SHP77 treated with DMSO at 0.1 percent for 48 hours (cell line): ENCODE data around the gene MAGI1.
"Not testable (repeated sequence)": the region's sequence is repeated elsewhere in the genome, so short reads cannot be mapped to it uniquely, and the experiment has no call there.

Source experiments
- DNase-seq: peaks from one replicate; lab custom pipeline; 2025; lab: John Stamatoyannopoulos, UW

Gene MAGI1

DNA sequence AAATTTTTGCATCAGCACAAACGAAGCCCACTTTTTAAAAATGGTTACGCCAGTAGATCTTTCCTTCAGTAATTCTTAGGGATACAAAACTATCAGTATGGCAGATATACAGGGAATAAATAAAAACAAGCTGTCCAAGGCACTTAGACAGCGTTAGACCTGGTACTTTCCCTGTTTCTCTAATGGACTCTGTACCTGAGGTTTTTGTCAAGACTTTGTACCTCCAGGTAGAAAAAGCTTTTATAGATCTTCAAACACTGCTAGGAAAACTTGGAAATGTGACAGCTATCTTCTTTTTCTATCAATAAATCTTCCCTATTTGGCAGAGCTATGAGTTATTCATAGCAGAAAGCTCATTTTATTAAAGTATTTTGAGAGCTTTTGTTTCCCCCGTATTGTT, 477.8 kb downstream of the MAGI1 start:
- no peak for DNase-seq

DNA sequence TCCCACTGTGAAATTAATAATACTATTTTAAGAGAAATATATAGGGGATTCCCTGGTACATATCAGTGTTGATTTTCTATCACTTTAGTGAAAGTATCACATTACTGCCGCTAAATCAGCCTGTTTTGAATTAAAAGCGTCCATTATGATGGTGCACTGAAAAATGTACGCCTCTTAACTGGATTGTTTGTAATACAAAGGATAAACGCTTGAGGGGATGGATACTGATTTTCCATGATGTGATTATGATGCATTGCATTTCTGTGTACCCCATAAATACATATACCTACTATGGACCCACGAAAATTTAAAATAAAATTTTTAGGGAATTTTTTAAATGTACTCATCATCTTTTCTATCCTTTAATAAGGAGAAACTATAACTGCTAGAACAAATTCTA, 478.6 kb downstream of the MAGI1 start:
- no peak for DNase-seq

DNA sequence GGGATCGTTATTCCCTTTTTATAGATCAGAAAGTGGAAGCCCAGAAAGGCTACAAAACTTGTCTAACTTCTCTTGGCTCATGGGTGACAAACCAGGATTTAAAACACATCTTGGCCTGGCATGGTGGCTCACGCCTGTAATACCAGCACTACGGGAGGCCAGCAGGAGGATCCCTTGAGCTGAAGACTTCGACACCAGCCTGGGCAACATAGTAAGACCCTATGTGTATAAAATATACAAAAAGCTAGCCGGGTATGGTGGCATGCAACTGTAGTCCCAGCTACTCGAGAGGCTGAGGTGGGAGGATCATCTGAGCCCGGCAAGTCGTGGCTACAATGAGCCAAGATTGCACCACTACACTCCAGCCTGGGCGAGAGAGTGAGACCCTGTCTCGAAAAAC, 479.1 kb downstream of the MAGI1 start:
- DNase-seq, result no peak

DNA sequence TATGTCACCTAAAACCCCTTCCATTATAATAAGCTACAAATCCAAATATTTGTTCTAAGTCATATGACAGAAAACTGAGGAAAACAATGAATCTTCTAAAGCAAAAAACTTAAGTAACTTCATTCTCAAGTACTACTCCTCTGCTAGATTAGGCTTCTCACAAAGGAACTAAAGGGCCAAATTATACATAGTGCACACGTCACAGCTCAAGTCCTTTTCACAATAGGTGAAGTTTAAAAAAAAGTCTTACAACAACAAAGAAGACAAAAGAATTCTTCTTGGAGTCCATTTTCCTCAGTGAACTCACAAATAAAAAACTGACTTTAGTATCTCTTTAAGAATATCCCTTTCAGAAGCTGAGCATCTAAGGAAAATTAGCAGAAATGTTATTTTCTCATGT, 479.9 kb downstream of the MAGI1 start:
- DNase-seq, result no peak

DNA sequence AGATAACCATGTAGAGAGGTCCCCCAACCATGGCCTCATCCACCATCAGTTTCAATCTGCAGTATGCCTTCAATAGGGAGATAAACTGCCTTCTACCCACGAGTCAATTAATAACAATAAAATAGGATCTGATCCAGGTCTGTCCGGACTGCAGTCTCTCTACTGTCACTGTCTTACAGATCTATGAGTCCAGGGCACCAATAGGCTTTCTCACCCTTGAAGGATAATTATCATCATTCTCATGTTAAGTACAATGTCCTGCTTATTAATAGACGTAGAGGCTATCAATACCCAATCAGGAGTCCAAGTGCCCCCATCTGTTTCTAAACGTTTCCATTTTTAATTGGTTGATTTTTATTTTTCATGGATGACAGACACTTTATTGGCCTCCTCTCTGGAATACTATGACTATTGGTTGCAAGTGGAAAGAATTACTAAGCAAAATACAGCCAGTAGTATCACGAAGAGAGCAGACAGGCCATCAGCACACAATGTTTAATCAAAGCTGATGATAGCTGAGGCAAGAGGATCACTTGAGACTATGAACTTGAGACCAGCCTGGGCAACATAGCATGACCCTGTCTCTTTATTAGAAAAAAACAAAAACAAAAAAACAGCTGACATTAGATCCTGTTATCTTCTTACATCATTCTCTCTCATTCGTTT, 480.7 kb downstream of the MAGI1 start:
- no peak for DNase-seq

- DNase-seq, result no peak
Measured at GRCh38 chr3:65556934-65557577, 481.7 kb downstream of the MAGI1 start.

- DNase-seq, result no peak
Measured at GRCh38 chr3:65552434-65552833, 486.3 kb downstream of the MAGI1 start.

GRCh38 chr3:65551945-65552344, 486.8 kb downstream of the MAGI1 start:
- no peak for DNase-seq

- no peak for DNase-seq
Measured at GRCh38 chr3:65550137-65550536, 488.6 kb downstream of the MAGI1 start.

GRCh38 chr3:65549626-65549959, 489.1 kb downstream of the MAGI1 start:
- no peak for DNase-seq

DNA sequence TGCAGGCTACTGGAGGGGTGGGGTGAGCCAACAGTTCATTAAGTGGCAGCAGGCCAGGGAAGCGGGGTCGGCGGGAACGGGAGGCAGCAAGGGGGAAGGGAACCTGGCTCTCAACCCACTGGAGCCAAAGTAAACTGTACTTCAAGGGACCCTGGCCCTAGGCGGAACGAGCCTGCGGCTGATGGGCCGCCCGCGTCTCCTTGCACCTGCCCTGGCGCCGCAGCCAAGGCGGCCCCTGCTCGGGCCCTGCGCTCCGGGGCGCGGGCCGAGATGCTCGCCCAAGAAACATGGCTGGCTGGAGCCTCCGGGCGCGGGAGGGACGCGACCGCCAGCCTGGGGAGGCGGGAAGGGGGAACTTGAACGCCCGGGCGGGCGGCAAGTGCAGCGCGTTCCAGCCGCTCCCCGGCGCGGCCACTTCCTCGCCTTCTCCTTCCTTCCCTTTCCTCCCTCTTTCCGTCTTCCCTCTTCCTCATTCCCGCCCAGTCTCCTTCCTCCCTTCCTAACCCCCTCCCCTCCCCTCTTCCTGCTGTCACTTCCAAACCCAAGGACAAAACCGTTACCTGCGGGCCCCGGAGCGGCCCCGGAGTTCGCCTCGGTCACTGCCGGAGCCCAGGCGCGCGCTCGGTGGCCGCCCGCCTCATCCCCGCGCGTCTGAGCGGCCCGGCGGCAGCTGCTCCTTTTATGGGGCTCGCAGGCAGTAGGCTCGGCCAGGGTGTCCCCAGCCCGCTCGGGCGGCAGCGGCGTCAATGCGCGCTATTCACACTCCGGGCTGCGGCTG, 489.7 kb downstream of the MAGI1 start:
- DNase-seq, result no peak

GRCh38 chr3:65545429-65545828, 493.3 kb downstream of the MAGI1 start:
- DNase-seq, result no peak

GRCh38 chr3:65543391-65543790, 495.3 kb downstream of the MAGI1 start:
- not testable (repeated sequence) for DNase-seq

DNA sequence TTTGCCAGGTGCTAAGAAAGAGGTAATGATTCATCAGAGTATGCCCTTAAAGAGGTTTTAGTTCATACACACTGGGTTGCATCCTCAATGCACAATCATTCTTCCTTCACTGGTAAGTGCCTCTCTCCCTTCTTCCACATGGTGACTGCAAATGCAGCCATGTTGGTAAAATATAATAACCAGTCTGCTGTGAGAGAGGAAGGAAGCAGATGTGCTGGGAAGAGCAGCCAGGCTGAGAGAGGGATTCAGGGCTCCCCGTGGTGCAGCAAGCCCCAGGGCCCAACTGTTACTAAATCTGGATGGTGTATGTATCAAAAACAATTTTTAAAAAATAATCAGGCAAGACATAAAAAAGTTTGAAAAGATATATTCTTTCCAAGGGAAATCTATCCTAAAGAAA, 498.1 kb downstream of the MAGI1 start:
- DNase-seq, result no peak

DNA sequence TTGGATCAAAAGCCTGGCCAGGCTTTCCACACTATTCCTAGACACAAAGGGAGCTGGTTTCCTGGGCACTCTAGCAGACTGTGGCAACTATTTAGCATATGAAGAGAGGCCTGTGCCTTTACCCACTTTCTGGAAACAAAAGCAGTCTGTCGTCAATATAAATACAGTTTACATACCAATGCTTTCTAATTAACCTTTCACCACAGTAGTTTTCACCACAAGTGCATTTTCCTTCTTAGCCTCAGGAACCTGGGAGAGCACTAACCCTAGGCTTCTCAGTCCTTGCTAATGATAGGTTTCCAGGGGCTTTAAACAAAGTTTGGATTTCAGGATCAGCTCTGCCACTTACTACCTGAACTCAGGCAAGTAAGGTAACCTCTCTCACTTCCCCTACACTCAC, 499.1 kb downstream of the MAGI1 start:
- DNase-seq, result no peak

- DNase-seq, result no peak
Measured at GRCh38 chr3:65538101-65538500, 500.6 kb downstream of the MAGI1 start.

- no peak for DNase-seq
Measured at GRCh38 chr3:65537109-65537508, 501.6 kb downstream of the MAGI1 start.

GRCh38 chr3:65535260-65535659, 503.5 kb downstream of the MAGI1 start:
- DNase-seq, result no peak

DNA sequence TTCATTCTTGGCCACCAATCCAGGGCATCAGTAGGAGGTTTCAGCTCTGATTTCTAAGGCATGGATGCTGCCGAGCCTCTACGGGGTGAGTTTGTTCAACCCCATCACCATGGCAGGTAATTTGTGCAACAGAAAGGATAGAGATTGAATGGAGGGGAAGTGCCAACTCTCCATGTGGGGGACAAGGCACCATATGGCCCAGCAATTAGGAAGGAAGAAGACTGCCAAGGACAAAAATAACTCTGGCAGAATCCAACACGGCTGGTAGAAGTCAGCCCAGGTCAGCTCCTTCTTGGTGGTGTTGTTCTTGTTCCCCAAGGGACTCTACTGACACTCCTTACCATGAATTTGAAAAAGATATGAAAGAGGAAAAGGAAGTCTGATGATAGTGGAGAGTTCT, 503.9 kb downstream of the MAGI1 start:
- DNase-seq, result no peak

- DNase-seq, result no peak
Measured at GRCh38 chr3:65532749-65533148, 506.0 kb downstream of the MAGI1 start.

GRCh38 chr3:65532215-65532614, 506.5 kb downstream of the MAGI1 start:
- DNase-seq, result no peak

GRCh38 chr3:65531499-65531898, 507.2 kb downstream of the MAGI1 start:
- no peak for DNase-seq

DNA sequence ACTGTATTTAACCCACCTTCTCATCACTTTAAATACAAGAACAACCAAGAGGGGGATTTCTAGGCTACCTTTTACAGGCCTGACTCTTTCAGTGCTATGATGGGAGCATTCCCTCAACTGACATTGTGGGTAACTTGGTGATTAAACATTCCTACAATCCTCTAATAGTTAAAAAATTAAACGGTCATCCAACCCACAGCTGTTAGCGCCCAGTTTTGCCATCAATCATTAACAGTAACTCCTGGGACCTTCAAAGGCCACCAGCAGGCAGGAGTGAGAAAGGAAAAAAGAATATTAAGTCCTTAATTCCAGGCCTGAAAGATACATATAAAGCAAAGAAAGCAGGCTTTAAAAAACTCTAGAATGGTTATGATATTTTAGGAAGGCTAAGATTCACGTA, 512.1 kb downstream of the MAGI1 start:
- DNase-seq, result no peak
